Neuronal stem cell (in vitro differentiated cells): Measurements from ENCODE around the gene USHBP1.

Source experiments
- DNase-seq: peaks from one replicate; pipeline ENCODE4 v3.0.0-alpha.2; 2013; ENCODE audit warnings: low spot score
- H2AFZ ChIP-seq: one replicate; pipeline ENCODE4 v1.6.1; 2013; ENCODE audit warnings: mild to moderate bottlenecking, low read length, inconsistent platforms
- H2AK5ac ChIP-seq: 2 replicates; pipeline ENCODE4 v1.6.1; 2013; ENCODE audit warnings: low read depth, mild to moderate bottlenecking, inconsistent platforms, low read length, moderate library complexity, mixed read lengths
- H2BK120ac ChIP-seq: 2 replicates; pipeline ENCODE4 v1.6.1; 2013; ENCODE audit warnings: low read depth, mild to moderate bottlenecking, inconsistent platforms, low read length, moderate library complexity, mixed read lengths
- H2BK12ac ChIP-seq: one replicate; pipeline ENCODE4 v1.6.1; 2013; ENCODE audit warnings: low read length, inconsistent platforms
- H2BK15ac ChIP-seq: 2 replicates; pipeline ENCODE4 v1.6.1; 2013; ENCODE audit warnings: mild to moderate bottlenecking, low read length, inconsistent platforms, mixed read lengths
- H2BK5ac ChIP-seq: one replicate; pipeline ENCODE4 v1.6.1; 2013; ENCODE audit warnings: inconsistent platforms, mild to moderate bottlenecking, low read length, moderate library complexity
- H3K14ac ChIP-seq: one replicate; pipeline ENCODE4 v1.6.1; 2013; ENCODE audit warnings: low read length, inconsistent platforms
- H3K18ac ChIP-seq: 2 replicates; pipeline ENCODE4 v1.6.1; 2013; ENCODE audit warnings: low read length, inconsistent platforms
- H3K23ac ChIP-seq: 2 replicates; pipeline ENCODE4 v1.6.1; 2013; ENCODE audit warnings: low read depth, mild to moderate bottlenecking, mixed read lengths, low read length, inconsistent platforms; ENCODE audit not compliant: poor library complexity
- H3K27ac ChIP-seq: replicated peaks from 3 replicates; pipeline ENCODE4 v1.5.1; 2013; ENCODE audit warnings: low read length, inconsistent platforms
- H3K27me3 ChIP-seq, 3 experiments: 2 replicates each; pipeline ENCODE4 v1.6.1; 2013; ENCODE audit warnings: low read length in 3 of 3, mild to moderate bottlenecking in 2 of 3, inconsistent platforms in 1 of 3, low read depth in 1 of 3, mixed read lengths in 1 of 3, moderate library complexity in 1 of 3; ENCODE audit not compliant: control insufficient read depth in 3 of 3, insufficient read depth in 3 of 3
- H3K36me3 ChIP-seq, 2 donors: replicated peaks in 1 of 2; 2 replicates each; pipeline ENCODE4 v1.6.1; 2013; ENCODE audit warnings: low read length in 2 of 2; ENCODE audit not compliant: control insufficient read depth in 2 of 2, insufficient read depth in 2 of 2
- H3K4ac ChIP-seq: 2 replicates; pipeline ENCODE4 v1.6.1; 2013; ENCODE audit warnings: inconsistent platforms, mild to moderate bottlenecking, low read length, moderate library complexity
- H3K4me1 ChIP-seq, 2 donors: 1 replicate in 1 of 2; 2 replicates in 1 of 2; pipeline ENCODE4 v1.6.1; 2013; ENCODE audit warnings: low read length in 2 of 2, low read depth in 1 of 2; ENCODE audit not compliant: control insufficient read depth in 2 of 2, insufficient read depth in 1 of 2
- H3K4me2 ChIP-seq: one replicate; pipeline ENCODE4 v1.6.1; 2013; ENCODE audit warnings: mild to moderate bottlenecking, low read length, inconsistent platforms; ENCODE audit not compliant: insufficient read depth, poor library complexity, severe bottlenecking
- H3K4me3 ChIP-seq, 2 donors: 2 replicates each; pipeline ENCODE4 v1.5.1; 2013; ENCODE audit warnings: low read length in 2 of 2, mild to moderate bottlenecking in 2 of 2, inconsistent platforms in 1 of 2, moderate library complexity in 1 of 2
- H3K79me1 ChIP-seq: one replicate; pipeline ENCODE4 v1.6.1; 2013; ENCODE audit warnings: low read depth, mild to moderate bottlenecking, inconsistent platforms, low read length, moderate library complexity
- H3K9ac ChIP-seq: one replicate; pipeline ENCODE4 v1.6.1; 2013; ENCODE audit warnings: mild to moderate bottlenecking, low read depth, low read length, inconsistent platforms; ENCODE audit not compliant: poor library complexity
- H3K9me3 ChIP-seq, 2 donors: replicated peaks in 1 of 2; 2 replicates each; pipeline versions ENCODE3 to v1.6.1; 2013; ENCODE audit warnings: low read length in 2 of 2, mild to moderate bottlenecking in 2 of 2, inconsistent platforms in 1 of 2, low read depth in 1 of 2, mixed read lengths in 1 of 2, moderate library complexity in 1 of 2; ENCODE audit not compliant: control insufficient read depth in 2 of 2, insufficient read depth in 1 of 2
- H4K8ac ChIP-seq: one replicate; pipeline ENCODE4 v1.6.1; 2013; ENCODE audit warnings: low read depth, mild to moderate bottlenecking, inconsistent platforms, low read length, moderate library complexity
- H4K91ac ChIP-seq: one replicate; pipeline ENCODE4 v1.6.1; 2013; ENCODE audit warnings: low read length, low read depth, mild to moderate bottlenecking, inconsistent platforms; ENCODE audit not compliant: poor library complexity
- WGBS, 2 donors: extraction: QIAGEN DNeasy Blood & Tissue Kit; methylation state at CpG; one replicate each; pipeline ENCODE4 v1.1.7; 2013; ENCODE audit warnings: missing lambda C conversion rate in 2 of 2, mixed read lengths in 1 of 2; ENCODE audit not compliant: insufficient read length in 2 of 2, insufficient replicate concordance in 1 of 2; ENCODE audit errors: extremely low coverage in 2 of 2; 5-methylcytosine and 5-hydroxymethylcytosine counted together

Gene USHBP1

DNA sequence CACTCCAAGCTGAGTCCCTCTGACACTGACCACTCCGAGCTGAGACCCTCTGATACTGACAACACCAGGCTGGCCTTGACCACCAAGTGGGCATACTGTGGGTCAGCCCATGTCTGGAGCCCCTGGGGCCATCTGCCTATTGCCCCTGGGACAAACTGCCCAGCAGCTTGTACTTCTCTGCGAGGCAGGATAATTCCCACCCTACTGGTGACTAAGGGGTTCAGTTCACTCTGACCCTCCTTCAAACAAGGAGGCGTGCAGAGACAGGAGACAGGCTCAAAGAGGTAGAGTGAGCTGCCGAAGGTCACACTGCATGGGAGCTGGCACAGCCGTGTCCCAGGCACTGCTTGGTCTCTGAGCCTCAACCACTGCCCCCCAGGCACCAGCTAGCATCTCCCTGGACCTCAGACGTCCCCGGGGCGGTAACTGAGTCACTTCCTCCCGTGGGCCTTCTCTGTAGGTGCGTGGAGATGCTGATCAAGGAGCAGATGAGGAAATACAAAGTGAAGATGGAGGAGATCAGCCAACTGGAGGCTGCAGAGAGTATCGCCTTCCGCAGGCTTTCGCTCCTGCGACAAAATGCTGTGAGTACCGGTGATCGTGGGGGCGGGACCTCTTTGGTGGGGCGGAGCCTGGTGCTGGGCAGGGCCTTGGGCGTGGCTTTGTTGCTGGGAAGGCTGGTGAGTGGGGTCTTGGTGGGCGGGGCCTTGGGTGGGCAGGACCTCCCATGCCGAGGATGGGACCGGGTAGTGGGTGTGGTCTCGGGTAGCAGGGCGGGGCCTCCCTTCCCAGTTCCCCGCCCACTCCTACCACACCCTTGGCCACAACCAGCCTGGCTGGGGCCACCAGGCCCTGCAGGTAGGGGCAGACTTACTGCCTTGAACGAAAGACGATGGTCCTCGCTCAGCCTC is 55.2 kb downstream of the USHBP1 start:
- H3K23ac ChIP-seq, result peak overlapping the region; percentile 73
- peak overlapping the region; percentile 74 for H3K9ac ChIP-seq
- peak overlapping the region; percentile 22 for H3K18ac ChIP-seq
- WGBS, 2 donors, result no CpG with 5 or more reads among the region's 28 CpGs
- no peak overlapping the region for H4K8ac ChIP-seq
- no peak overlapping the region for H3K4me2 ChIP-seq
- H3K14ac ChIP-seq, result peak overlapping the region; percentile 85
- peak overlapping the region; percentile 82 for H2BK5ac ChIP-seq
- no peaks in the 10 kb centered on the region for H3K27me3 ChIP-seq
- peak overlapping the region; percentile 10 for H2BK12ac ChIP-seq
- H3K4ac ChIP-seq, result no peak overlapping the region
- peaks cover 0 to under 1% of the 10 kb centered on the region in 2 donors for H3K4me1 ChIP-seq
- no peak overlapping the region for H4K91ac ChIP-seq
- no peak overlapping the region for H3K4me3 ChIP-seq
- H2BK15ac ChIP-seq, result no peak overlapping the region
- peaks cover 2% of the 10 kb centered on the region for H3K79me1 ChIP-seq
- H3K9me3 ChIP-seq, result peaks cover 0 to 6% of the 10 kb centered on the region in 2 donors
- no peak overlapping the region for H3K27ac ChIP-seq
- DNase-seq, result peak; percentile 48
- no peak overlapping the region for H2BK120ac ChIP-seq
- H2AK5ac ChIP-seq, result peak overlapping the region; percentile 68
- peaks cover 24 to 83% of the 10 kb centered on the region in 2 donors for H3K36me3 ChIP-seq
- no peak overlapping the region for H2AFZ ChIP-seq

DNA sequence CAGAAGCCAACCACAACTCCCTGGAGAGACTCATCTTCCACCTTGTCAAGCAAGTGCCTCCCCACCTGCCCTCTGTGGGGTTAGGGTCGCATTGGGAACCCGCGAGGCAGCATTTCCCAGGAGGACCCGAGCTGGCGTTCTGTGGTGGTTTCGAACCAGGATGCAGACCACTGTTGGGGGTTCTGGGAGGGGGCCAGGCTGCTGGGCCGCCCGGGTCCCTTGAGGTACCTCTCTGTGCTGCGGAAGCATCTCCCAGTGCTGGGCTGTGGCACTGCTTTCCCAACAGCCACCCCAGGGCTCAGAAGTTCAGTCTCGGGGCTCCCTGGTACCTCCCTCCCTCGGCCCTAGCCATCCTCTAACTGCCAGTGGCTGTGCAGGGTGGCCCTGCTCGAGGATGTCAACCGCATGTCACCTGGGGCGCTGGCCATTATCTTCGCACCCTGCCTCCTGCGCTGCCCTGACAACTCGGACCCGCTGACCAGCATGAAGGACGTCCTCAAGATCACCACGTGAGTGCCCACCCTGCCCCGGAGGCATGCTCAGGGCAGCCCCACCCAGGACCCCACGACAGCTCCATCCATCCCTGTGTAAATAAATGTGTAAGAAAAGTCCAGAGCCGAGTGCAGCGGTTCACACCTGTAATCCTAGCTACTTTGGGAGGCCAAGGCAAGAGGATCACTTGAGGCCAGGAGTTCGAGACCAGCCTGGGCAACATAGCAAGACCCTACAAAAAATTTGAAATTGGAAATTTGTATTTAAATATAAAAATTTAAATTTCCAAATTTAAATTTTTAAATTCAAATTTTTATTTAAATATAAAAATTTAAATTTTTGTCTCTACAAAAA is 57.6 kb downstream of the USHBP1 start:
- peaks cover 32 to 87% of the 10 kb centered on the region in 2 donors for H3K36me3 ChIP-seq

DNA sequence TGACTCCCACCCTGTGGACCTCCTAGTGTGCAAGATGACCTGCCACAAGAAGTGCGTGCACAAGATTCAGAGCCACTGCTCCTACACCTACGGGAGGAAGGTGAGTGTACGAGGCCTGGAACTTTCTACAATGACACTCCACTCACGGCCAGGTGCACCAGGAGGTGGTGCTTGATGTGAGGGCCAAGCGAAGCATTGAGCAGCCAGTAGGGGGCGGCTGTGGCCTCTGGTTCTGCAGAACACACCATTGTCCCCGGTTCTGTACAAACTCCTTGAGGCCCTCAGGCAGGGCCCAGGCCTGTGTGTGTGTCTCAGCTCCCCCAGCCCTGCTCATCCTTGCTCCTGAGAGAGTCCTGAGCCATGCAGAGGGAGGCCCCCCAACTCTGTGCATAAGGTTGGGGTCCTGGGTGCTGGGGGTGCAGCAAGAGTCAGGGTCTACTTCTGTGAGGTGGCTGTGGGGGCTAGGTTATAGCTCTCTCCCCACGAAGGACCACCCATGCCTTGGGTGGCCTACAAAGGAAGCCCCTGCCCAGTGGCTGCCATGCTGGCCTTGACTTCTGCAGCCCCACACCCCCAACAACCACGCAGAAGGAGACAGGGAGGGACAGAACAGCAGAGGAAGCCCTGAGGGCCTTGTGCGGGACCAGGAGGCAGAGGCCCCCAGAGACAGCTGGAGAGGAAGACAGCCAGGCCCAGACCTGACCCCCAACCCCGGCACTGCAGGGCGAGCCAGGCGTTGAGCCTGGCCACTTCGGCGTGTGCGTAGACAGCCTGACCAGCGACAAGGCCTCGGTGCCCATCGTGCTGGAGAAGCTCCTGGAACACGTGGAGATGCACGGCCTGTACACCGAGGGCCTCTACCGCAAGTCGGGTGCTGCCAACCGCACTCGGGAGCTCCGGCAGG is 59.1 kb downstream of the USHBP1 start:
- peak overlapping the region; percentile 31 for H2BK120ac ChIP-seq
- peak overlapping the region; percentile 43 for H2AK5ac ChIP-seq
- no peak overlapping the region for H4K8ac ChIP-seq
- peaks cover 35 to 90% of the 10 kb centered on the region in 2 donors for H3K36me3 ChIP-seq
- peak overlapping the region; percentile 73 for H2BK12ac ChIP-seq
- no peak for DNase-seq
- H3K27ac ChIP-seq, result no peak overlapping the region
- H3K4me2 ChIP-seq, result no peak overlapping the region
- peaks cover 4 to 6% of the 10 kb centered on the region in 2 donors for H3K9me3 ChIP-seq
- no peak overlapping the region for H3K9ac ChIP-seq
- H3K27me3 ChIP-seq, result no peaks in the 10 kb centered on the region
- no CpG with 5 or more reads among the region's 27 CpGs for WGBS, 2 donors
- H3K14ac ChIP-seq, result no peak overlapping the region
- H3K18ac ChIP-seq, result peak overlapping the region; percentile 17
- peak overlapping the region; percentile 85 for H3K23ac ChIP-seq
- H4K91ac ChIP-seq, result no peak overlapping the region
- H3K4me3 ChIP-seq, result no peak overlapping the region
- no peak overlapping the region for H2AFZ ChIP-seq
- no peak overlapping the region for H2BK15ac ChIP-seq
- peak overlapping the region; percentile 76 for H3K4ac ChIP-seq
- H3K79me1 ChIP-seq, result peaks cover 6% of the 10 kb centered on the region
- H3K4me1 ChIP-seq, result no peaks in the 10 kb centered on the region
- H2BK5ac ChIP-seq, result peak overlapping the region; percentile 13

More for the DNA sequence above, 57.6 kb downstream of the USHBP1 start:
- Histone ChIP-seq H2AFZ (no peak overlapping the region), H3K4me3 (no peak overlapping the region), H2BK15ac (no peak overlapping the region), H3K4ac (no peak overlapping the region), H3K14ac (no peak overlapping the region), H4K8ac (no peak overlapping the region), H3K23ac (no peak overlapping the region), H3K27me3 (no peaks in the 10 kb centered on the region), H2AK5ac (no peak overlapping the region), H2BK5ac (peak overlapping the region; percentile 13), H3K9me3 (peaks cover 4 to 6% of the 10 kb centered on the region in 2 donors), H3K79me1 (peaks cover 6% of the 10 kb centered on the region), H3K27ac (no peak overlapping the region), H4K91ac (no peak overlapping the region), H3K18ac (no peak overlapping the region), H3K4me2 (no peak overlapping the region), H2BK12ac (peak overlapping the region; percentile 46), H3K4me1 (no peaks in the 10 kb centered on the region), H2BK120ac (no peak overlapping the region), H3K9ac (no peak overlapping the region)
- DNase-seq, result no peak
- no CpG with 5 or more reads among the region's 25 CpGs for WGBS, 2 donors
